ENCODE data around the gene BAHCC1.

DNA sequence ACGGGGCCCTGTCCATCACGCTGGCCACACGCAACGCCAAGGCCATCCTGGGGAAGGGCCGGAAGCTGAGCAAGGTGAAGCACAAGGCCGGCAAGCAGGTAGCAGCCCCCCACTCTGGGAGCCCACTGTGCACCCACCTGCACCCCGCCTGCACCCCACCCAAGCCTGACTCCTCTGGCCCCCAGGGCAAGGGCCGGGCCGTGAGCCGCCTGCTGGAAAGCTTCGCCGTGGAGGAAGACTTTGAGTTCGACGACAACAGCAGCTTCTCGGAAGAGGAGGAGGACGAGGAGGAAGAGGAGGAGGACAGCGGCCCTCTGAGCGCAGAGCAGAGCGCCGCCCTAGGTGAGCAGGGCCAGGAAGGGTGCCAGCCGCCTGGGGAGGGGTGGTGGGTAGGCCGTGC is 63.4 kb downstream of the BAHCC1 start:
- TF ChIP-seq HDGF (IDR thresholded peaks at IDR 0.05), result no peak
- TF ChIP-seq TBL1XR1 (IDR thresholded peaks at IDR 0.05; ENCODE audit: low read length in 2 of 2), result no peak
- TF ChIP-seq, protein P1, sequence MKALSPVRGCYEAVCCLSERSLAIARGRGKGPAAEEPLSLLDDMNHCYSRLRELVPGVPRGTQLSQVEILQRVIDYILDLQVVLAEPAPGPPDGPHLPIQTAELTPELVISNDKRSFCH (CRISPR knock-in tag; IDR thresholded peaks at IDR 0.05), result no peak
- TF ChIP-seq, protein P1 (tag; IDR thresholded peaks at IDR 0.05), result no peak
